Astrocyte (in vitro differentiated cells and primary cell): Measurements from ENCODE around the gene TBC1D10B. TPM values are rescaled to one million over a fixed set of nuclear protein-coding genes. Genes with fewer than 3 reads are reported as not detected.

ENCODE experiments used
- DNase-seq: peaks from one replicate; pipeline ENCODE4 v3.0.0-alpha.2; 2010; ENCODE audit warnings: low read depth
- FAIRE-seq: peaks from 2 replicates; lab custom pipeline; 2011; peaks lifted over from hg19 to GRCh38; lab: Jason Lieb, UNC
- H2AFZ ChIP-seq: 2 replicates; pipeline ENCODE4 v1.6.0; 2012; ENCODE audit warnings: low read depth, low read length, inconsistent platforms
- H3K27ac ChIP-seq: 2 replicates; pipeline ENCODE4 v1.5.1; 2011; ENCODE audit warnings: low read depth, low read length, inconsistent platforms
- H3K27me3 ChIP-seq: 2 replicates; pipeline ENCODE4 v1.6.0; 2011; ENCODE audit warnings: low read length, inconsistent platforms; ENCODE audit not compliant: insufficient read depth
- H3K36me3 ChIP-seq: 2 replicates; pipeline ENCODE4 v1.5.1; 2011; ENCODE audit warnings: low read length, inconsistent platforms; ENCODE audit not compliant: insufficient read depth
- H3K4me1 ChIP-seq: 2 replicates; pipeline ENCODE4 v1.5.1; 2011; ENCODE audit warnings: low read length, inconsistent platforms; ENCODE audit not compliant: insufficient read depth
- H3K4me2 ChIP-seq: 2 replicates; pipeline ENCODE4 v1.6.0; 2012; ENCODE audit warnings: low read length, inconsistent platforms
- H3K4me3 ChIP-seq: 2 replicates; pipeline ENCODE4 v1.5.1; 2011; ENCODE audit warnings: low read depth, mild to moderate bottlenecking, low read length, inconsistent platforms; ENCODE audit not compliant: insufficient read depth
- H3K79me2 ChIP-seq: 2 replicates; pipeline ENCODE4 v1.6.0; 2012; ENCODE audit warnings: mild to moderate bottlenecking, low read length, inconsistent platforms; ENCODE audit not compliant: insufficient read depth
- H3K9ac ChIP-seq: 2 replicates; pipeline ENCODE4 v1.6.0; 2012; ENCODE audit warnings: mild to moderate bottlenecking, low read length, inconsistent platforms
- H3K9me3 ChIP-seq: 2 replicates; pipeline ENCODE4 v1.5.1; 2012; ENCODE audit warnings: low read depth, mild to moderate bottlenecking, low read length, inconsistent platforms; ENCODE audit not compliant: insufficient read depth
- H4K20me1 ChIP-seq: 2 replicates; pipeline ENCODE4 v1.6.0; 2012; ENCODE audit warnings: low read length, inconsistent platforms; ENCODE audit not compliant: insufficient read depth
- H3K27ac Mint-ChIP-seq: one replicate; pipeline ENCODE4 v1.8.0; 2021; ENCODE audit warnings: mild to moderate bottlenecking, mixed read lengths; ENCODE audit not compliant: unreplicated experiment
- H3K27me3 Mint-ChIP-seq: one replicate; pipeline ENCODE4 v1.8.0; 2021; ENCODE audit warnings: low read depth, mixed read lengths; ENCODE audit not compliant: unreplicated experiment
- H3K36me3 Mint-ChIP-seq: one replicate; pipeline ENCODE4 v1.8.0; 2021; ENCODE audit warnings: low read depth, mixed read lengths; ENCODE audit not compliant: unreplicated experiment
- H3K4me1 Mint-ChIP-seq: one replicate; pipeline ENCODE4 v1.8.0; 2021; ENCODE audit warnings: low read depth, mixed read lengths; ENCODE audit not compliant: unreplicated experiment
- H3K4me3 Mint-ChIP-seq: one replicate; pipeline ENCODE4 v1.8.0; 2021; ENCODE audit warnings: mild to moderate bottlenecking, moderate library complexity, mixed read lengths; ENCODE audit not compliant: unreplicated experiment
- H3K9me3 Mint-ChIP-seq: one replicate; pipeline ENCODE4 v1.8.0; 2021; ENCODE audit warnings: mild to moderate bottlenecking, mixed read lengths; ENCODE audit not compliant: unreplicated experiment
- CTCF ChIP-seq: IDR thresholded peaks from 2 replicates; pipeline ENCODE4 v1.5.1; 2011; ENCODE audit warnings: low read depth, mild to moderate bottlenecking, inconsistent platforms, low read length, moderate library complexity; ENCODE audit not compliant: insufficient read depth
- EZH2 ChIP-seq: IDR thresholded peaks from 2 replicates; pipeline ENCODE4 v1.6.1; 2012; ENCODE audit warnings: mild to moderate bottlenecking, low read length, inconsistent platforms; ENCODE audit not compliant: insufficient read depth
- total RNA-seq: library from RNA; stranded (reverse); gene quantifications from 2 replicates; pipeline ENCODE4 v1.2.1, GENCODE V29; 2021

Gene TBC1D10B
- total RNA-seq, 1 donor from 2014 or later, result 50.8 TPM

- Histone ChIP-seq H3K4me1 (peaks cover 21% of the 10 kb centered on the region), H3K27me3 (no peaks in the 10 kb centered on the region), H3K36me3 (peaks cover 14% of the 10 kb centered on the region), H2AFZ (peak within 1 kb of the TSS; percentile 95), H3K4me2 (peak within 1 kb of the TSS; percentile 96), H3K9ac (peak within 1 kb of the TSS; percentile 90), H4K20me1 (peaks cover 32% of the 10 kb centered on the region), H3K27ac (peak within 1 kb of the TSS; percentile 84), H3K4me3 (peak within 1 kb of the TSS; percentile 69), H3K79me2 (peaks cover 34% of the 10 kb centered on the region), H3K9me3 (no peaks in the 10 kb centered on the region)
- no peaks in the 10 kb centered on the region for H3K27me3 Mint-ChIP-seq
- TF ChIP-seq EZH2 (no peak), CTCF (no peak)
- peaks cover 2% of the 10 kb centered on the region for H3K36me3 Mint-ChIP-seq
- peak within 1 kb of the TSS; percentile 43 for H3K27ac Mint-ChIP-seq
- FAIRE-seq (no peak), DNase-seq (peak; percentile 72)
- peak within 1 kb of the TSS; percentile 85 for H3K4me3 Mint-ChIP-seq
- H3K9me3 Mint-ChIP-seq, result no peaks in the 10 kb centered on the region
- H3K4me1 Mint-ChIP-seq, result peaks cover 13% of the 10 kb centered on the region
Observed at GRCh38 chr16:30407102-30407803, 37.0 kb upstream of the TBC1D10B start, which contains the start of gene ZNF771. TSS of gene ZNF771 (plus strand) at chr16:30407606. CDS start at chr16:30408054, 448 bp downstream.

DNA sequence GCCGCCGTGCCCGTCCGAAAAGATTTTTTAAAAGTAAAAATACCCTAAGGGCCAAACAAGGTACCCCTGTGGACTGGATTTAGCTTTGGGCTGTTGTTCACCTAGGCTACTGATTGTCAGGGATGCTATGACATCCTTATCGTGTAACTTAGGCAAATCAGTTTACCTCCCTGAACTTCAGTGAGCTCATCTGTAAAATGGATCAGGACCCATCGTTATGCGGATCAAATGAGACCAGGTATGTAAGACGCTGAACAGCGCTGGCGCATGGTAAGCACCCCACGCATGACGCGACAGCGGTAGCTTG, 36.5 kb upstream of the TBC1D10B start:
- Mint-ChIP-seq H3K4me1 (peaks cover 11% of the 10 kb centered on the region), H3K27ac (peak overlapping the region; percentile 15), H3K27me3 (no peaks in the 10 kb centered on the region), H3K36me3 (no peaks in the 10 kb centered on the region), H3K4me3 (peak overlapping the region; percentile 83), H3K9me3 (no peaks in the 10 kb centered on the region)
- Histone ChIP-seq H3K4me2 (peak overlapping the region; percentile 96), H3K9ac (peak overlapping the region; percentile 90), H3K4me3 (peak overlapping the region; percentile 69), H3K27ac (peak overlapping the region; percentile 84), H3K79me2 (peaks cover 29% of the 10 kb centered on the region), H3K27me3 (no peaks in the 10 kb centered on the region), H4K20me1 (peaks cover 27% of the 10 kb centered on the region), H2AFZ (peak overlapping the region; percentile 95), H3K36me3 (peaks cover 8% of the 10 kb centered on the region), H3K4me1 (peaks cover 21% of the 10 kb centered on the region), H3K9me3 (no peaks in the 10 kb centered on the region)
- TF ChIP-seq CTCF (no peak), EZH2 (no peak)
- DNase-seq (no peak), FAIRE-seq (no peak)
